Measurements from ENCODE around the gene SALL1.

SALL1 gene

GRCh38 chr16:51159865-51160264, 8.8 kb upstream of the SALL1 start:
- H3K27me3 ChIP-seq, result peaks cover 27% of the 10 kb centered on the region
- H3K4me3 ChIP-seq (ENCODE audit: low read depth, low read length), result no peak overlapping the region
- H3K36me3 ChIP-seq, result no peaks in the 10 kb centered on the region
- H3K9me3 ChIP-seq, result no peaks in the 10 kb centered on the region
- H3K4me1 ChIP-seq, result no peaks in the 10 kb centered on the region
- DNase-seq, result no peak
- TF ChIP-seq CTCF (IDR thresholded peaks at IDR 0.05; ENCODE audit: low read depth, low read length), result no peak

DNA sequence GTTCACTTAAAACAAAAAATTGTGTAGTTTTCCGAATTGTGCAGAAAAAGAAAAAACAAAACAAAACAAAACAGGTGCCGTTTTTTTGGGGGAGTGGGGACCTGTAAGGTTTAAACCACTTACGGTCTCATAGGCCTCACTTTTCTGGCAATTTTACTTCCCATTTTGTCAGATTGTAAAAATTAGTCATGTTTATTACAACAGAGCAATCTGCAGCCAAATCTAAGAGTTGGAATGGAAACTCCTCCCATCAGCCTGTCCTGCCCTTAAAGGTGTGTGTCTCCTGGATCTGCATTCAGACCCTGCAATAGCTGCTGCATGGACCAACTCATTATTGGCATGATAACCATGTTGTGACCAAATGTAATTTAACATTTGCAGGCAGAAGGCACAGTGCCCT, 8.2 kb upstream of the SALL1 start:
- no peak for TF ChIP-seq CTCF (IDR thresholded peaks at IDR 0.05; ENCODE audit: low read depth, low read length)
- Histone ChIP-seq H3K9me3 (no peaks in the 10 kb centered on the region), H3K4me3 (ENCODE audit: low read depth, low read length) (no peak overlapping the region), H3K36me3 (no peaks in the 10 kb centered on the region), H3K4me1 (no peaks in the 10 kb centered on the region), H3K27me3 (peaks cover 30% of the 10 kb centered on the region)
- DNase-seq, result no peak

DNA sequence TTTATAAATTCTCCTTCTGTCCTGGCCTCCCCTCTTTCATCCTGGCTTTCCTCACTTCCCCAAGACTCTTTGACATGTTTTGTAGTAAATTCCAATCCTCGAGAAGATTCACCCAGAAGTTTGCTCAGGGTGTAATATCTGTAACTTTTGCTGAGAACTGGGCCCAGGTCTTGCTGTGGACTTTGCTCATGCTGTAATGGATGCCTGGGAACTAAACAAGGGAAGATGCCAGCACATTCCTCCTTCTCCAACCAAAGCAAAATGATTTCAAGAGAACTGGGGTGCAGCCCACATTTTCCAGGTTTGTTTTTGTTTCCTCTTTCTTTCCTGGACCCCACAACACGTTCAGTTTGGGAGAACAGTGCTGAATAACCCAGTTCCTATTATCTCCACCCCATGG, 6.6 kb upstream of the SALL1 start:
- no peak for DNase-seq
- no peaks in the 10 kb centered on the region for H3K4me1 ChIP-seq

DNA sequence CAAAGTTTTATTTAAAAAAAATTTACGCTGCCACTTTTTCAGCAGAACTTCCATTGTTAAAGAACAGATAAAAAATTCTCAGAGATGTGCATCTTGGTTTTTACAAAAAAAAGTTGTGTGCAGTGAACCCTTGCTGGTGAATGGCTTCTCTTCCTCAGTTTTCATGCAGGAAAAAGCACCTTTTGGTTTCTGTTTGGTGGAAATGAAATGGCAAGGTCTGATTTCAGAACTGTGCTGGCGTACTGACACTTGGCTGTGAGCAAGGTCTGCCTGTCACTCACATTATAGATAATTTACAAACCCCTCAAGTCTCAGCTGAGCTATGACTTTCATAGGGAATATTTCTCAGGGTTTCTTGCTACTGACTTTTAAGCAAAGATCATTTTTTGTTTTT, 5.7 kb upstream of the SALL1 start:
- no peaks in the 10 kb centered on the region for H3K9me3 ChIP-seq
- no peak overlapping the region for H3K4me3 ChIP-seq (ENCODE audit: low read depth, low read length)

More for the DNA sequence above, 6.6 kb upstream of the SALL1 start:
- no peak for TF ChIP-seq CTCF (IDR thresholded peaks at IDR 0.05; ENCODE audit: low read depth, low read length)
- H3K36me3 ChIP-seq, result no peaks in the 10 kb centered on the region
- no peak overlapping the region for H3K4me3 ChIP-seq (ENCODE audit: low read depth, low read length)
- peaks cover 43% of the 10 kb centered on the region for H3K27me3 ChIP-seq
- H3K9me3 ChIP-seq, result no peaks in the 10 kb centered on the region

DNA sequence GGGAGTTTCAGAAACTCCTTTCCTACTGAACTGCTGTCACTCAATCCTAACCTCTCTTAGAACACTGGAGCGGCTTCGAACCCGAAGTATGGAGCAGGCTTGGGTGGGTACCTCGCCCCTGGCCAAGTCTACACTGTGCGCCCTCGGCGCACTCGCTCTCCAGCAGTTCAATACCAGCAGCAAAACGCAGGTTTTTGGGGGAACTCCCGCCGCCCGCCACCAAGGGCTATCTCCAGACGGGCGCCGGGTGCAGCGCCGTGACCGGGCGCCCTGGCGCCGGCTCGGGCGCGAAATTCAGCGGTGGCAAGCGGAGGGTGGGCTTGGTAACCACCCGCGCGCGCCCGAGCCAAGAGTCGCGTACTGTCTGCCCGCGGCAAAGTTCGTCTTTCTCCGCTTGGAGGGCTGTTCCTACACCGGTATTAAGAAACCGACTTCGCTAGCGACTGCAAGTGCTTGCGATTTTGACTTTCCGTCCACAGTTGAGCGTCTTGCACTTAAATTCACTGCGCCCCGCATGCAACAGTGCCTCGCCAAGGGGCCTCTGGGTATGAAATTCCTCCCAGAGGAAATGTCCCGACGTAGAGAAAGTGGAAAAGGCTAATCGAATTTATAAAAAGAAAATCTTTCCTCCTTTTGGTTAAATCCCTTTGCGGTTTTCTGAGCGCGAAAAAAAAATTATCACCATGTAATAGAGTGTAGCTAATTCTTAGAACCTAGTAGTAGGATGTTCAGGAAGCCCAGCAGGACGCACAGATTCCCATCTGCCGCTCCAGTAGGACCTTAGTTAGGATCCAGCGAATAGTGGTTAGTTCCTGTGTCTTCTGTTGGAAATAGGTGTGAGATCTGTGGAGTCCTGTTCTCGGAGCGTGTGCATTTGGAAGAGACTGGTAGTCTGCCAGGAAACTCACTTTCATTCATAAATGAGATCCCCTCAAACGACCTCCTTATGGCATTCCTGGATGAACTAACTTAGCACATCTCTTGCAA, 5.0 kb upstream of the SALL1 start:
- Histone ChIP-seq H3K27me3 (peaks cover 57% of the 10 kb centered on the region), H3K4me1 (no peaks in the 10 kb centered on the region), H3K4me3 (ENCODE audit: low read depth, low read length) (no peak overlapping the region), H3K9me3 (no peaks in the 10 kb centered on the region), H3K36me3 (no peaks in the 10 kb centered on the region)
- no peak for DNase-seq
- no peak for TF ChIP-seq CTCF (IDR thresholded peaks at IDR 0.05; ENCODE audit: low read depth, low read length)

More for the DNA sequence above, 5.7 kb upstream of the SALL1 start:
- no peak for TF ChIP-seq CTCF (IDR thresholded peaks at IDR 0.05; ENCODE audit: low read depth, low read length)
- Histone ChIP-seq H3K36me3 (no peaks in the 10 kb centered on the region), H3K27me3 (peaks cover 52% of the 10 kb centered on the region), H3K4me1 (no peaks in the 10 kb centered on the region)
- DNase-seq, result no peak

DNA sequence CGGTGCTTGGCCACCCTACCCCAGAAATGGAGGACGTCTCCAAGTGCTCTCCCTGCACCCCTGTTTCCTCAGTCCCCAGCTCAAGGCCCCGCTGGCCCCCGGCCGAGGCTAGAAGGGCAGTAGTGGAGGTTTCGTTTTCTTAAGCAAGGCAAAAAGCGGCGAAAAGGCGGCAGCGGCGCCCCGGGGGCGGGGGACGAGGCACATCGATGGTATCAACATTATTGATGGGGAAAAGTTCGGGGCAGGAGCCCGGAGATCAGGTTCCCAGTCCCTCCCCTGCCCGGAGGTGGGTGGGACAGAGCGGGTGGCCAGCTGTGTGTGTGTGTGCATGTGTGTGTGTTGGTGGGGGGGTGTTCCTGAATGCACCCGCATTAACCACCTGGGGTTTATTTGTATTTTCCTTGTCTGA, 4.1 kb upstream of the SALL1 start:
- no peak for TF ChIP-seq CTCF (IDR thresholded peaks at IDR 0.05; ENCODE audit: low read depth, low read length)
- Histone ChIP-seq H3K9me3 (no peaks in the 10 kb centered on the region), H3K36me3 (no peaks in the 10 kb centered on the region), H3K4me1 (no peaks in the 10 kb centered on the region), H3K27me3 (peaks cover 66% of the 10 kb centered on the region), H3K4me3 (ENCODE audit: low read depth, low read length) (no peak overlapping the region)
- no peak for DNase-seq
